Stimulated activated CD8-positive, alpha-beta memory T cell treated with anti-CD3 and anti-CD28 coated beads, Interleukin-7, amount 100 ng/mL, for 48 hours (primary cell): ENCODE data around the gene EIF2B4.
A peak's percentile ranks its signal among the peaks of the same experiment; 100 is the strongest.
"Not testable (repeated sequence)": the region's sequence is repeated elsewhere in the genome, so short reads cannot be mapped to it uniquely, and the experiment has no call there.

Experiments
- DNase-seq, 2 donors: peaks; one replicate each; pipeline ENCODE4 v3.0.0-alpha.2; 2020; ENCODE audit warnings: low read depth in 1 of 2; ENCODE audit errors: extremely low read depth in 1 of 2

Gene EIF2B4

GRCh38 chr2:27378096-27378808, 8.1 kb upstream of the EIF2B4 start:
- DNase-seq: no peak

GRCh38 chr2:27377618-27378095, 7.5 kb upstream of the EIF2B4 start:
- DNase-seq: no peak

GRCh38 chr2:27376866-27377617, 6.9 kb upstream of the EIF2B4 start:
- no peak for DNase-seq

- no peak for DNase-seq
These were observed 6.2 kb upstream of the EIF2B4 start for GRCh38 chr2:27376151-27376865.

GRCh38 chr2:27375513-27376099, 5.5 kb upstream of the EIF2B4 start:
- DNase-seq: no peak

- DNase-seq: no peak
These were observed 3.4 kb upstream of the EIF2B4 start for GRCh38 chr2:27373567-27373966.

- DNase-seq: no peak
These were observed 2.8 kb upstream of the EIF2B4 start for GRCh38 chr2:27372937-27373336.

- DNase-seq: no peak
These were observed 880 bp upstream of the EIF2B4 start for GRCh38 chr2:27370816-27371620.

- DNase-seq: no peak
These were observed 590 bp downstream of the EIF2B4 start for GRCh38 chr2:27369471-27370025.

GRCh38 chr2:27363933-27364332, 6.2 kb downstream of the EIF2B4 start:
- no peak for DNase-seq

- no peak for DNase-seq
These were observed 7.3 kb downstream of the EIF2B4 start for GRCh38 chr2:27362678-27363420.

- DNase-seq: peak; percentile 78 to 90
These were observed 13.6 kb downstream of the EIF2B4 start, which contains the start of gene GTF3C2 for GRCh38 chr2:27356382-27357181. Gene GTF3C2, minus strand, starts transcription at chr2:27356764. Its CDS starts 13,210 bp downstream, at chr2:27343554.

- peak in 1 of 2 donors; percentile 48 for DNase-seq
These were observed 14.1 kb downstream of the EIF2B4 start for GRCh38 chr2:27356056-27356381.

GRCh38 chr2:27354597-27354927, 15.6 kb downstream of the EIF2B4 start:
- no peak for DNase-seq

GRCh38 chr2:27353762-27354596, 16.2 kb downstream of the EIF2B4 start:
- no peak for DNase-seq

- DNase-seq: not testable (repeated sequence)
These were observed 16.8 kb downstream of the EIF2B4 start for GRCh38 chr2:27353386-27353761.

GRCh38 chr2:27351802-27352598, 18.1 kb downstream of the EIF2B4 start:
- DNase-seq: no peak
